ENCODE results near the gene HSPB7.
"Not testable (repeated sequence)": the region's sequence is repeated elsewhere in the genome, so short reads cannot be mapped to it uniquely, and the experiment has no call there.

Gene HSPB7

DNA sequence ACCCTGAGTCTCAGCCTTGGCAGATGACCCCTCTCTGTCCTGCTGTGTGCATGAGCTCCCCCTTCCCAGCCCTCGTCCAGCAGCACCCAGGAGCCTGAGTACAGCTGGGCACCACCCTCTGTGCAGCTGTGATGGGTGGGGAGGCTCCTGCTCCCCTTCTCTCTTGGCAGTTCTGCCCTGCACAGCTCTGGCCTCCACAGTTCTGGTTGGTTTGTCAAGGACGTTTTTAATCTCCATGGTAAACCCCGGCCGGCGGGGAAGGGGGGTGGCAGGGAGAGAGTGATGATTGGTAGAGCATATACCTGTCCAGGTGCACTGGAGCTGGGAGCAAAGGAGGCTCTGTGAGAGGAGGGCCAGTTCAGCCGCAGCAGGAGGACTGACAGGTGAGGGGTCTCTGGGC lies 3.8 kb upstream of the HSPB7 start, which contains the start of gene CLCNKA:
Gene CLCNKA (plus strand): TSS at position 356 of the 400 bp plus-strand sequence. CDS start 584 bp downstream, outside the sequence.
- DNase-seq = no peak

DNA sequence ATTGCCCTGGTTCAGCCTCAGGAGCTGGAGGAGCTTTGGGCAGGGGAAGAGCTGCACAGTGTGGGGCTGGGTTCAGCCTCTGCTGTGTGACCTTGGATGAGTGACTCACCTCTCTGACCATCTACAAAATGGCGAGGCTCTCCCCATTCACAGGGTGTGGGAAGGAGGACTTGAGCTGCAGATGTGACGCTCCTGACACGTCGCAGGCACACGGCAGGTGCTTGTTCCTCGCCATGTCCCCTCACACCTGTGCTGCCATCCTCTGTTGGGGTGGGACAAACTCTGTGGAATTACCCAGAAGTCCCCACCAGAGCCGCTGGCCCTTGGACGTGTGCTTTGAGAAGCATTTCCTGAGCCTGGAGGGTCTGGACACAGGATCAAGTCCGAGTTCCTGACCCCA lies 3.0 kb upstream of the HSPB7 start:
- DNase-seq = not testable (repeated sequence)

DNA sequence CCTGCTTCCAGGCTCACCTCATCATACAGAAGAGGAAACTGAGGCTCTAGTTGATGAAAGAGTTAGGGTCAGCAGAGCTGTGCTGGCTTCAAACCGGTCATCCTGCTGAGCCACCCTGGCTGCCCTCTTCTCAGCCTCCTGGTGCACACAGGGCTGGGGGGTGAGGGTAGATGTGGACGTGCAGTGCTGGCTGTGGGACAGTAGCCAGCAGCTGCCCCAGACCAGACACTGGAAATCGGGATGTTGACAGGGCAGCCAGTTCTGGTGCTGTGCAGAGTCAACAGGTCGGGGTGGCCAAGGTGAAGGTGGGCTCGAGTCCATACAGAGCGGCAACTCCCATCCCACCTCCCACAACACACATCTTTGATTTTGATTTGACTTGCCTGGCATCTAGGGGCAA lies 2.5 kb upstream of the HSPB7 start:
- no peak for DNase-seq

DNA sequence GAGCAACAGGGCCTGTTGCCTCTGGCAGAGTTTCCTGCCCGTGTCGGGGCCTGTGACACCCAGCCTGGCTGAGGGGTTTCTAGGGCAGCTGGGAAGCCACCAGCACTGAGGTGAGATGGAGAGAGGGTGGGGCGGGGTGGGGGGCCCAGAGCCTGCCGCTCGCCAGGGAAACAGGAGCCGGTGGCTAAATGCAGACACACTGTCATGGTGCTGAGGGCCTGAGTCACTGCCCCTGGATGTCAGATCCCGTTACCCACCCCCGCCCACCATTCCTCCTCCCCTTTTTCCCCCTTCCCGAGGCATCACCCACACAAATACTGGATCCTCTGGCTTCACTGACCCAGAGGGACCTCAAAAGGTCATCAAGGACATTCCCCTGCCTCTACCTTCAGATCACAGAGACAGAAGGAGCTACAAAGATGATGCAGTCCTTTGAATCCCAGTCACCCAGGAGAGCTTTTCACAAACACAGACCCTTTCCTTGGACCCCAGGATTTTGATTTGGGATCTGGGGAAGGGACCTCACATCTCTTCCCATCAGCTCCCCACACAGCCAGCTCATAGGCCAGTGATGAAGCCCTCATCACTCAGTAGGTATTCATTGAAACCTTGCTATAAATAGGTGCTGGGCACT lies 1.9 kb upstream of the HSPB7 start:
- DNase-seq = peak; percentile 48

DNA sequence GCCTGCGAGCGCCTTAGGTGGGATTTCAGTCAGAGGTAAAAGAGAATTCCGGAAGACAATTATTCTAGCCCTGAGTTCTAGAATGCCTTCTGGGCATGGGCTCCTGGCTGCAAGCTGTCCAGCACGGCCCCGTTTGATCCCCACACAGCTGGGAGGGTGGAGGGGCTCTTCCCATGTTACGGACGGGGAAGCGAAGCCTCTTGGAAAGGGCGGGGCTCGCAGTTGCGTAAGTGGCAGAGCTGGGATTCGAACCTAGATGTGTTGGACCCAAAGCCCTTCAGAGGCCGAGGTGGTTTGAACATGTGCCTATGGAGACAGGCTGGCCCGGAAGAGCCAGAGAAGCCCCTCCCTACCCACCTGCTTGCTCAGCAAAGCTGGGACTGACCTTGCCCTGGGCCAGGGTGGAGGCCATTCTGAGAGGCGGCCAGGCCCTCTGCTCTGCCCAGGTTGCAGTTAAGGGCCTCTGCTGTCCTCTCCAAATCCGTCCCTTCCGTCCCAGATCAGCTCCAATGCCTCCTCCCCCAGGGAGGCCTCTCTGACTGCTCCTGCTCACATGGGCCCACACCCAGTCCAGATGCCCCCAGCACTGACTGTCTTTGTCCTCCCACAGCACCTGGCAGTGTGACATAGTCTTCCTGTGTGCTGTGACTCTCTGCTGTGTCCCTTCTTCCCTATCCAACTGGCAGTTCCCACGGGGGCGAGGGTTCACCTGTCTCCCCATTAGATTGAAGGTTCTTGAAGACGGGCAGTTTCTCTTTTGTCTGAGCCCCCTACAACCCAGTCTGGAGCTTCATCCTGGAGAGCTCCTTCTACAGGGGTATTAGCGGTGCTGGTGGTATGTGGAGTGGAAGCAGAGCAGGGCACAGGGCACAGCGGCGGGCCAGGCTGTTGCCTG lies 1.2 kb upstream of the HSPB7 start:
- no peak for DNase-seq

DNA sequence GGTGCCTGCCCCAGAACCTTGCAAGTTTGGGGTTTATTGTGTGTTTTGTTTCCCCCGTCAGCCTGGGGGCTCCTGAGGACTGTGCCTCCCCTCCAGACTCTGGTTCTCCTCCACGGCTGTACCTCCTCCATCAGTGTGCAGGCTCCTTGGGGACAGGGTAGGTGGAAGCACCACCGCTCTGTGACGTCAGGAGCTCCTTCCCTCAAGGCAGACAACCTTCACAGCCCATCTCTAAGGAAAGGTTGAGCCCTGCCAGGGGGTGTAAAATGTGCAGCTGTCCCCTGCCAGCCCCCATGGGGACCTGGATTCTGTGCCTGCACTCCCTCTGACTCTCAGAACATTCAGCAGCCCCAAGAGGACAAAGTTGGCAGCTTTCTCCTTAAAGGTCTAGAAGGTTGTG lies 465 bp upstream of the HSPB7 start:
- DNase-seq = peak; percentile 9

DNA sequence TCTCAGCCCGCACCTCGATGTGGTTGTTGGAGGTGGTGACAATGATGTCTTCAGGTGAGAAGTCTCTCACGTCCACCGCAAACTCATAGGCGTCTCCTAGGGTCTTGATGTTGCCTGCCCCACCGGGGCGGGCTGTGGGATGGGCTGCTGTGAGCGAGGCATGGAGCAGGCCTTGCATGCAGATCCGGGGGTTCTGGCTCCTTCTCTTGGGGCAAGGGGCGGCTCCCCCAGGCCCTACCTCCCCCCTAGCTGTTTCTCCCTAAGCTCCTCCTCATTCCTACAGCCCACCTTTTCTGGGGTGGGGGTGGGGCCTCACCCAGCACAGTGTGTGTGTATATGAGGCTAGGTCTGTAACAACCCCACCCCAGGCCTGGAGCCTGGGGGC lies 775 bp downstream of the HSPB7 start:
- no peak for DNase-seq

DNA sequence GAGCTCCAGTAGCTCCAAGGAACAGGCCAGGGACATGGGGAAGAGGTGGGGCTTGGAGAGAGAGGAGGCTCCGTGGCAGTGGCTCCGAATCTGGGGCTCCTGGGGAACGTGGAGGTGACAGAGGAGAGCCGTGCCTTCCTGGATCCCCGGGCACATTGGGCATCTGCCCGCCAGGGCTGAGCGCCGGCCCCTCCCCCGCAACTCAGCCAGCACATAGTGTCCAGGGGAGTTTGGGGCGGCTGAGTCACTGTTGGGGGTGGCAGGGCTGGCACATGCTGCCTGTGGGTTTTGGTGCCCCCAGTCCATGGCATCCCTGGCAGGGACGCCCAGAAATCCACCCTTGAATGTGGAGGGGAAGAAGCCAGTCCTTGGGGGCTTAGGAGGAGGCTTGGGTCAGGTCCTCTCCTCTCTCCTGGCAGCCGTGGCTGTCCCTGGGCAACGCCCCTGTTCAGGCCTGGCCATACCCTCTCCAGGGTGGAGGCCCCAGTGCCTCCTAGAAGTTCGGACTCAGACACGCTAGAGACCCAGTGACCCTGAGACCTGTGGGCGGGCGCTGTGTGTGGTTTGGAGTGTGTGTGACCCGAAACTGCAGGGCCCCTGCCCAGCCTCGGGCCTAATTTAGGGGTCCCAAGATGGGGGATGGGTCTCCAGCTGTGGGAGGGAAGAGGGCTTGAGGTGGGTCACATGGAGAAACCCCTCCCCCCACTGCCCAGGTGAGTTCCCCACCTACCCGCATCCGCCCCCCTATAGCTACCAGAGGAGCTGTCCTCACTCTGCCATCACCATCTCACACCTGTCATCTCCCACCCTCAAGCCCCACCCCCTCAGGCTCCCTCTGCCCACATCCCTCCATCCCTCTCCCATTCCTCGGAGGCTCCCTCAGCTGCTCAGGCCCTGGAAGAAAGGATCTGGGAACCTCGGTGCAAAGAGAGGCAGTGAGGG lies 1.6 kb downstream of the HSPB7 start:
- no peak for DNase-seq

DNA sequence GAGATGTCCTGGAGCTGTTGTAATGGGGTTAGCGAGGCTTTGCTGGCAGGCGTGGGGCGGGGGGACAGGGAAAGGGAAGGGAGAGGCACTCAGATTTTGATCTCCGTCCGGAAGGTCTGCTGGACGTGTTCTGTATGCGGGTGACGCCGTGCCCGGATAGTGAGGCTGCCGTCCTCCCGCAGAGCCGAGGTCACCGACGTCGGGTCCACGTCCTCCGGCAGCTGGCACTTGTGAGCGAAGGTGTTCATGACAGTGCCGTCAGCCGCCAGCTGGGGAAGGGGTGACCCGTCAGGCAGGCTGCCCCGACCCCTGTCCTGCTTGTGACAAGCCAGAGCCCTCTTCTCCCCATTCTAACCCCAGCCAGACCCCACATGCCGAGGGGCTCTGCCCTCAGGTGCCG lies 2.4 kb downstream of the HSPB7 start:
- DNase-seq = no peak

DNA sequence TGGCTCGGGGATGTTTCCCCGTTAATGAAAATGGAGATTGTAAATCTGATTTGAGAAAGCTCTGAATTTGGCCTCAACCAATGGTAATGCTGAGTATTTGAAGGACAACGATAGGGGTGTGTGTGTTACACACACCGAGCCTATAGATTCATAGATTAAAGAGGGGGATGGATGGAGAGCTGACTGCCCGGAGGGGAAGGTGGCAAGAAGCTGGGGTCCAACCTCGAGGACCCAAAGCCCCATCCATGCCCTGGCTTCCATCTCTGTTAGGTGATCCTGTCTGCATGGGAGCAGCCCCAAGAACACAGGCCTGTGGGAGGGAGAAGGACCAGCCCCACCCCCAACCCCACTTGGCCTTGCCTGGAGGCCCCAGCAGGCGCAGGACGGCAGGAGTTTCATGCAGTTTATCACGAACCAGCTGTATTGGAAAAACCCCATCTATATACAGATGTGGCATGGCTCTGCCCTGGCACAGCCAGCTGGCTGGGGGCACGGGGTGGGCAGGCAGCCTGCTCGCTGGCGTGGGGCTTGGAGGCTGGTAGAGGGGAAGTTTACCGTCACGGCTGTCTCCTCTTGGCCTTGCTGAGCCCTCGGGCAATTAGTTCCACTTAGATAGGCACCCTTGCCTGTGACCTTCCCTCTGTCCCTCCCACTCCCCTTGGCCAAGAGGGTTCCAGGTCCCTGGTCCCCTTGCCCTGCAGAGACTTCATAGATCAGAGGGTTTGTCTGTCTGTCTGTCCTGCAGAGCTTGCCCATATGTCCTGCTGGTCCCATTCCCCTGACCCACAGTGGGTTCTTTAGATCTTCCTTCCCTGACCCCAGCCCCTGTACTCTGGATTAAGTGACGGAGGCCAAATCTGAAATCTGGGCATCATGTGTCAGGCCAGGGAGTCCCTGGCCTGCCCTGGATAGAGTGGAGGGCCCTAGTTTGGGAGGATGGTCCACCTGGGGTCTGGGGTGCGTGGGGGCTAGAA lies 3.0 kb downstream of the HSPB7 start:
- peak; percentile 64 for DNase-seq

DNA sequence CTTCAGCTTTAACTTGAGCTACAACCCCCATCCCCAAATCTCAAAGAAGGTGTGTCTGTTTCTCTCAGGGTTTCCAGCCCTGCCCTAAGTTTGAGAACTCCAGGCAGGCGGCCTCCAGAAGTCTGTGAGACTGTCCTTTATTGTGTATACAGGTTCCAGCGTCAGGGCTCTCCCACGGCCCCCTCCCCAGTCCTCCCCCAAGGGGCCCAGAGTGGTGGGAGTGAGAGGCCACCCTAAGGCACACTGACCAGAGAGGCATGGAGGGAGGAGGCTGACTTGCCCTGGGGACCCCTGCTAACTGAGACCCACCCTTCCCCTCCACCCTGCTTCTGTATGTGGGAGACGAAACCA lies 4.0 kb downstream of the HSPB7 start:
- DNase-seq = no peak

DNA sequence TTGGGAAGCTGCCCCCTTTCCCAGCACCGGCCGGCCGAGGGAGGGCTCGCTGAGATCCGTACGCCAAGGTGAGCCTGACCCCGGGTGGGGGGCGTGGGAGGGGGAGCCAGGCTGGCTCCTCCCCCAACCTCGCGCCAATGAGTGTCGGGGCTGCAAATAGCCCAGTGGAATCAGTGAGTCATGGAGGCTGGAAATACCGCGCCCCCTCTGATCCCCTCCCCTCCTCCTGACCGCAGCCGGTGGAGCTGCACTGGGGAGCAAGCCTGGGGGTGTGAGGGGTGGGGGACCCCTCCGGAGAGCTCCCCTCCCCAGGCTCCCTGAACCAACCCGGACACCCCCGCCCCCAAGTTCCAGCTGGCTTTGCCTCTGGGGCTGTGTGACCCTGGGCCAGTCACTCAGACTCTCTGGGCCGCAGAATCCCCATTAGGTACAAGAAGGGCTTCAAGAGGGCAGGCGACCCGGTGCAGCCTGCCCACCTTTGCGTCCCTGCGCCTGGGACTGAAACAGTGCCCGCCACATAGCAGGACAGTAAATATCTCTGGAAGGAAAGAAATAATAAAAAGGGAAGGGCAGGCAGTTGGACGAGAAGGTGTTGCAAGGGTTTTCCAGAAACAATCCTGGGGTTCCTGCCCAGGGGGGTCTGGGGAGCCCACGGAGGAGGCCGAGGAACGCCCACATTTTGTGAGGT lies 4.5 kb downstream of the HSPB7 start:
- DNase-seq = peak; percentile 80

DNA sequence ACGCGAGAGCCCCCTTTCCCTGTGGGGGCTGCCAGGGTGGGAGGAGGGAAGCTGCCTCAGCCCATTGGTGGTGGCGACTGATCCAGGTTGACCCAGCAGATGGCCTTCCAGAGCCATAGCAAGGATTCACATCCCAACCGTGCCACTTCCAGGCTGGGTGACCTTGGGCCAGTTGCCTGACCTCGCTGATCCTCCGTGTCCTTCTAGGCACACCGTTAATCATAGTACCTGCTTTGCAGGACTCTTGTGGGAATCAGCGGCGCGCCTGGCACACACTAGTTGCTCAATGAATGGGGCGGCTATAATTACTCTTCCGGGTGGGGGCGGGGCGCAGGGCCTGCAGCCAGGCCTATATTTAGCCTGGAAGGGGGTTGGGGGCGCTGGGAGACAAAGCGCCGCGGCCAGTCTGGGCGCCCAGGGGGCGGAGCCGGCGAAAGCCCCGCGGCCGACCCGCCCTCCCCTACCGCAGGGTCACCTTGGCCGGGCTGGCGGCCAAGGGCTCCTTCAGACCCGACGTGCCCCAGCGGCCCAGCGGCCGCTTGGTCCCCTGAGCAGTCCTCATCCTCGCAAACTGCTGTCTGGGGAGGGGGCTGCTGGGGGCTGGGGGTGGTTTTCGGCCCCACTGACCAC lies 5.1 kb downstream of the HSPB7 start:
- DNase-seq = peak; percentile 78

DNA sequence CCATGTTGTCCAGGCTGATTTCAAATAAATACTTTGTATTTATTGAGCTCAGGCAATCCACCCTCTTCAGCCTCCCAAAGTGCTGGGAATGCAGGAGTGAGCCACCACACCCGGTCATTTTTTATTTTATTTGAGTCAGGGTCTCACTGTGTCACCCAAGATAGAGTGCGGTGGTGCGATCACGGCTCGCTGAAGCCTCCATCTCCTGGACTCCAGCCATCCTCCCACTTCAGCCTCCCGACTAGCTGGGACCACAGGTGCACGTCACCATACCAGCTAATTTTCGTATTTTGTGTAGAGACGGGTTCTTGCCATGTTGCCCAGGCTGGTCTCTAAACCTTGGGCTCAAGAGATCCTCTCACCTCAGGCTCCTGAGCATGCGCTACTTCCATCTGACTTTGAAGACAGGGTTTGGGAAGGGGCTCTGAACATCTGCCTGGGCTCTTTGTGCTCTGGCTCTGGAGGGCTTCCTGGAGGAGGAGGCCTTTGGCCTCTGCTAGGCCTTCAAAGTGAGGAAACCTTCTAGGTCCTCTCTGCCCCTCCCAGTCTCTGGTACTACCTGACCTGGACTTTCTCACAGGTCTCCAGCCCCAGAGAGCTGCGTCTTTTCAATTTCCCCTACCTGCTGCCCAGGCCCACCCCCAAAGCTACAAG lies 5.8 kb downstream of the HSPB7 start:
- no peak for DNase-seq

DNA sequence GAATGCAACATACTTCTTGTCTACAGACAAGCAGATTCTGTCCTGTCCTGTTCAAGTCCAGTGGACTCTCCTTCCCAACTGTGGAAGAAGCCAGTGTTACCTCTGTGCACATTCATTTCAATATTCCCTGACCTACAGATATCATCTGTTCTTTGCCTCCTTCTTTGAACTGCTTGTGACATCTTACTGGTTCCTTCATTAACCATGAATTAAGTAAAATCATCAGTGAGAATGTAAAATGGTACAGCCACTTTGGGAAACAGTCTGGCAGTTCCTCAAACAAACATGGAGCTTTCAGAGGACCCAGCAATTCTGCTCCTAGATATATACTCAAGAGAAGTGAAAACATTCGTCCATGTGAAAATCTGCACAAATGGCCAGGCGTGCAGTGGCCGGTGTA lies 7.0 kb downstream of the HSPB7 start:
- no peak for DNase-seq

DNA sequence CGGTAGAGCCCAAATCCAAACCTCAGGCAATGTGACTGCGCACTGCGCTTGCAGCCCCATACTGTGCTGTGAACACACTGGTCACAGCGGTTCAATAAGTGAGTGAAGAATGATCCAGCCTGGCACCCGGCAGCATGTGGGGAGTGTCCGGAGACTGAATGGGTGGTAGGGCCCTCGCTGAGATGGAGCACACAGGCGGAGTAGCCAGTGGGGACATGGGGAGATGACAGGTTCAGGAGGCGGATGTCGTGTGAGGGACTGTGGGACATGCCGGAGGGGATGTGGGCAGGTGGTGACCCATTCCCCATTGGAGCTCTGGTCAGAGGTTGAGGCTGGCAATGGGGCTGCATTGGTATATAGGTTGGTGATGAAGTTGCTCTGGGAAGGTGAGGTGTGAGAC lies 8.2 kb downstream of the HSPB7 start:
- no peak for DNase-seq

DNA sequence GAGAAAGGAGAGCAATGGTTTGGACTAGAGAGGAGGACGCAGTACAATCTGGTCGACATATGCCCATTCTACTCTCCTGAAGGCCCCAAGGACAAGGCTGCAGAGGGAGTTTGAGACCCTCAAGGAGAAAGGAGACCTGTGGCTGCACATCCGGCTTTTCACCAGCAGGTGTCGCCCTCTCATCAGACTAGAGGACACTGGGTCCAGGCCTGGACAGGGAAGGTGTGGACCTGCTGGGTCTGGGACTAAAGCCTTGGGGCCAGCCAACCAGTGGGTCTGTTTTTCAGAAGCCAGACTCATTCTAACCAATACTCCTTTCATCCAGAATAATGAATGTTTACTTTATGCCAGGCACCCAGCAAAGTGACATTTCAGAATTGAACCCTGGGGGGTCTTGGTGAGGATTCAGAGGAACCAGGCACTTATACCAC lies 8.8 kb downstream of the HSPB7 start:
- DNase-seq = peak; percentile 74

DNA sequence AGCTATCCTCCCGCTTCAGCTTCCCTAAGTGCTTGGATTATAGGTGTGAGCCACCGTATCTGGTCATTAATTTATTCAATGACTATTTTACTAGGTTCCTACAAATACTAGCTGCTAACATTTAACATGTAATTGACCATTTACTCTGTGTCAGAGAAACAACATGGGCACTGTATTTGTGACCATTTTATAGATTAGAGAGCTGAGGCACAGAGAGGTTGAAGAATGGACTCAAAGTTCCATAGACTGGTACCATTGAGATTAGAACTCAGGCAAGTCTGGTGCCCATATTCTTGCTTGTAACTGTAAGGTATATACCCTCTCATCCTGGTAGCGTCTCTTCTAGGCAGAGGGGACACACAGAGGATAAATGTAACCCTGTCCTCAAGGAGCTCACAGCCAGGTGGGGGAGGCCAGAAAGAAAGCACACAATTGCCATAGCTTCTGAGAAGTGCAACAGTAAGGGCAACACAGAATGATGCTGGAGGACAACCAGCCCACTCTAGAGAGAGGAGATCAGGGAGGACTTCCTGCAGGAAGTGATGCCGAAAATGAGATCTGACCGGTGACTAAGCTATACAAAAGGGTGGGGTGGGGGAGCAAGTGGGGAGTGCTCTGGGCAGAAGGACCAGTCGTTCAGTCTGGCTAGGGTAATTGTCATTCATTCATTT lies 10.0 kb downstream of the HSPB7 start:
- no peak for DNase-seq
